Subcutaneous abdominal adipose tissue (tissue), 5 donors: ENCODE results near the gene RXRA.

Experiments
- H3K27ac ChIP-seq: one replicate; pipeline ENCODE4 v1.7.0; 2013; ENCODE audit warnings: low read depth, mild to moderate bottlenecking, inconsistent platforms, low read length, moderate library complexity
- H3K27me3 ChIP-seq, 5 donors: one replicate each; pipeline ENCODE4 v1.7.0; 2013; ENCODE audit warnings: low read length in 5 of 5, inconsistent platforms in 1 of 5; ENCODE audit not compliant: control insufficient read depth in 5 of 5, insufficient read depth in 4 of 5
- H3K36me3 ChIP-seq, 5 donors: one replicate each; pipeline ENCODE4 v1.7.0; 2013; ENCODE audit warnings: low read length in 5 of 5; ENCODE audit not compliant: control insufficient read depth in 5 of 5, insufficient read depth in 5 of 5
- H3K4me1 ChIP-seq, 5 donors: one replicate each; pipeline ENCODE4 v1.7.0; 2013; ENCODE audit warnings: low read length in 5 of 5, mild to moderate bottlenecking in 3 of 5, moderate library complexity in 1 of 5; ENCODE audit not compliant: control insufficient read depth in 5 of 5, insufficient read depth in 5 of 5
- H3K4me3 ChIP-seq, 5 donors: one replicate each; pipeline ENCODE4 v1.7.0; 2013; ENCODE audit warnings: low read length in 5 of 5, low read depth in 1 of 5
- H3K9ac ChIP-seq, 5 donors: one replicate each; pipeline ENCODE4 v1.7.0; 2013; ENCODE audit warnings: low read length in 5 of 5, mild to moderate bottlenecking in 4 of 5, moderate library complexity in 3 of 5
- H3K9me3 ChIP-seq, 5 donors: one replicate each; pipeline ENCODE4 v1.7.0; 2013; ENCODE audit warnings: low read length in 5 of 5; ENCODE audit not compliant: control insufficient read depth in 5 of 5
- donor health status: healthy.
- donor health status: healthy.
- donor health status: healthy.
- donor health status: healthy.
- donor health status: healthy.

RXRA gene

DNA sequence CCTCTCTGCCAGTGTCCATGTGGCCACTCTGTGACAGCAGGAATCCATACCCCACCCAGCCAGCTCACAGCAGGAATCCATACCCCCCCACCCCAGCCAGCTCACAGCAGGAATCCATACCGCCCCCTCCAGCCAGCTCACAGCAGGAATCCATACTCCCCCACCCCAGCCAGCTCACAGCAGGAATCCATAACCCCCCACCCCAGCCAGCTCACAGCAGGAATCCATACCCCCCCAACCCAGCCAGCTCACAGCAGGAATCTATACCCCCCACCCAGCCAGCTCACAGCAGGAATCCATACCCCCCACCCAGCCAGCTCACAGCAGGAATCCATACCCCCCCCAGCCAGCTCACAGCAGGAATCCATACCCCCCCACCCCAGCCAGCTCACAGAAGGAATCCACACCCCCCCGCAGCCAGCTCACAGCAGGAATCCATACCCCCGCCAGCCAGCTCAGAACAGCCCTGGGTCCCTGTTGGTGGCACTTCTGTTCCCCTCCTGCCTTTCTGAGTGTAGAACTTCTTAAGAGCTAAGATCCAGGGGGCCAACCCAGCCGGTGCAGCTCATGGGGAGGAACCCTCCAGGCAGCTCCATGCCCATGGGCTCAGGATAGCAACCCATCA, 8.4 kb upstream of the RXRA start:
- Histone ChIP-seq H3K36me3 (no peaks in the 10 kb centered on the region), H3K9ac (no peak overlapping the region), H3K9me3 (peaks cover 0 to 5% (median 3%) of the 10 kb centered on the region in 5 donors), H3K27me3 (no peaks in the 10 kb centered on the region), H3K4me3 (no peak overlapping the region), H3K27ac (no peak overlapping the region), H3K4me1 (peaks cover 0 to 17% (median 10%) of the 10 kb centered on the region in 5 donors)

DNA sequence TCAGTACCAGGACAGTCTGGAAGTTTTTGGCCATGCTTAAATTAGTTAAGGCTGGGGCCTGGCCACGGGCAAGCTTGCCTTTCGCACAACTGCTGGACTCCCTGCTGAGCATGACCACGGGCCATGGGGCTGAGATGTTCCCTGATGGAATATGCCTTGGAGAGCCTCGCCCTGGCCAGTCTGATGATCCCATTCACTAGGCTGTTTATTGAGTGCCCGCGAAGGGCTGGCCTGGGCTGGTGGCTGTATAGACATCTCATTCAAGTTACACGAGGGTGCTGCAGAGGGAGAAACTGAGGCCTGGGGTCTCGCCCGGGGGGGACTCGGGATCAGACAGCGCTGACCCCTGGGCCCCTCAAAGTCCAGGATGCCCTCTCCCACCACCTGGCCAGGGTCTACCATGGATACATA, 7.8 kb upstream of the RXRA start:
- Histone ChIP-seq H3K9ac (no peak overlapping the region), H3K27ac (no peak overlapping the region), H3K4me3 (no peak overlapping the region), H3K36me3 (no peaks in the 10 kb centered on the region), H3K27me3 (no peaks in the 10 kb centered on the region), H3K9me3 (peaks cover 0 to 2% (median under 1%) of the 10 kb centered on the region in 5 donors), H3K4me1 (peaks cover 0 to 23% (median 15%) of the 10 kb centered on the region in 5 donors)

GRCh38 chr9:134318941-134319305, 7.3 kb upstream of the RXRA start:
- Histone ChIP-seq H3K4me1 (peaks cover 1 to 27% (median 19%) of the 10 kb centered on the region in 5 donors), H3K27me3 (no peaks in the 10 kb centered on the region), H3K9me3 (no peaks in the 10 kb centered on the region), H3K4me3 (no peak overlapping the region), H3K27ac (no peak overlapping the region), H3K36me3 (no peaks in the 10 kb centered on the region), H3K9ac (no peak overlapping the region)

DNA sequence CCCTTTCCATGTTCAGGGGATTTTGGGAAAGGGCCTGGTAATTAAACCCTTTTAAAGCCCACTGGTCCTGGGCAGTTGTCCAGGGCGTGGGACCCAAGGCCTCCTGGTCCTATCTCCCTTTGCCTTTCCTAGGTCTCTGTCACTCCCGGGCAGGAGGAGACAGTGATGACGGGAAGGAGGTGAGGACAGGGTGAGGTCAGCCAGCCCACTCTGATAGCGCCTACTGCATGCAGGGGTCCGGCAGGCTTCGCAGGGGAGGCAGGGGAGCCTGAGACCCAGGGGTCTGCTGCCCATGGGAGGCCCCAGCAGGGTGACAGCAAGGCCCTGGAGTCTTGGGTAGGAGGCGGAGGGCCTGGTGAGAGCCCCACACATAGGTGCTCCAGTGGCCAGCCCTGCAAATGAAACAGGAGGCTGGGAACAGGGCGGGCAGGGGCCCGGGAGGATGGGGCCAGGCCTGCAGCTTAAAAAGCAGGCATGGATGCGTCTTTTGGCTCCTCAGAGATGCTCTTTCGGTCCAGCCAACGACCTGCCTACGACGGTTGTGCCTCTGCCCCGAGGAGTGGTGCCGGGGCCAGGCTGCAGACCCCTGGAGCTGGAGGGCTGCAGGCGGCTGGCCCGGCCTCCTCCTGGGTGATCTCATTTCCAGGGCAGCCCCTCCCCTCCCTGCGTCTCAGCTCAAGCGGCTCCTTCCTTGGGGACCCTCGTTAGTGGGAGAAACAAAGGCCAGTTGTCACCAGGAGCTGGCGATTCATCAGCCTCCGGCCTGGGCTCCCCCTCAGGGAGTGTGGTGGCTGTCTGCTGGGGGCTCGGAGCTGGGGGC, 6.7 kb upstream of the RXRA start:
- H3K4me1 ChIP-seq = peaks cover 4 to 33% (median 25%) of the 10 kb centered on the region in 5 donors
- H3K9ac ChIP-seq = no peak overlapping the region
- H3K4me3 ChIP-seq = no peak overlapping the region
- H3K27me3 ChIP-seq = no peaks in the 10 kb centered on the region
- H3K36me3 ChIP-seq = no peaks in the 10 kb centered on the region
- no peak overlapping the region for H3K27ac ChIP-seq
- no peaks in the 10 kb centered on the region for H3K9me3 ChIP-seq

GRCh38 chr9:134320126-134320867, 6.0 kb upstream of the RXRA start:
- H3K27me3 ChIP-seq = no peaks in the 10 kb centered on the region
- no peaks in the 10 kb centered on the region for H3K36me3 ChIP-seq
- peaks cover 4 to 40% (median 33%) of the 10 kb centered on the region in 5 donors for H3K4me1 ChIP-seq
- no peak overlapping the region for H3K4me3 ChIP-seq
- H3K27ac ChIP-seq = no peak overlapping the region
- H3K9ac ChIP-seq = no peak overlapping the region
- no peaks in the 10 kb centered on the region for H3K9me3 ChIP-seq

- Histone ChIP-seq H3K27me3 (no peaks in the 10 kb centered on the region), H3K4me3 (no peak overlapping the region), H3K27ac (no peak overlapping the region), H3K4me1 (peaks cover 4 to 45% (median 36%) of the 10 kb centered on the region in 5 donors), H3K9ac (no peak overlapping the region), H3K36me3 (no peaks in the 10 kb centered on the region), H3K9me3 (no peaks in the 10 kb centered on the region)
Observed at GRCh38 chr9:134320868-134321471, 5.3 kb upstream of the RXRA start.

DNA sequence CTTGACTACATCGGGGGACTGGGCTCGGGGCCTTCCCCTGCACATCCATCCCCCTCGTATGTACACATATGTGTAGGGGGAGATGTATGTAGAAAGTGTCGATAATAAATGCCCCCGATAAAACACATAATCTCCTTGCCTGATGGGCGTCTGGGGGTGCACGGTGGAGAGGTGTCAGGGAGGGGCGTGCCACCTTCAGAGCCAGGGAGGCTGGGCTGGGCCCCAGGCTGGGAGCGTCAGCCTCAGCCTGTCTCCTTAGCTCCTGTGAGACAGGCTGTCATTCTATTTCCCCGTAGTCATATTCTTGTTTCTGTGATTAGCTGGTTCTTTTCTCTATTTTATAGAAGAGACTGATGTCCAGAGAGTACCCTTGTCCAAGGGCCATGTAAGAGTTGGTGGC, 4.7 kb upstream of the RXRA start:
- no peak overlapping the region for H3K9ac ChIP-seq
- H3K4me1 ChIP-seq = peaks cover 4 to 41% (median 33%) of the 10 kb centered on the region in 5 donors

GRCh38 chr9:134321946-134322741, 4.1 kb upstream of the RXRA start:
- H3K4me1 ChIP-seq = peaks cover 4 to 39% (median 30%) of the 10 kb centered on the region in 5 donors
- no peak overlapping the region for H3K4me3 ChIP-seq
- no peaks in the 10 kb centered on the region for H3K27me3 ChIP-seq
- no peak overlapping the region for H3K9ac ChIP-seq
- no peaks in the 10 kb centered on the region for H3K9me3 ChIP-seq
- H3K27ac ChIP-seq = no peak overlapping the region
- no peaks in the 10 kb centered on the region for H3K36me3 ChIP-seq

More for the DNA sequence above, 4.7 kb upstream of the RXRA start:
- H3K27me3 ChIP-seq = no peaks in the 10 kb centered on the region
- H3K4me3 ChIP-seq = no peak overlapping the region
- no peaks in the 10 kb centered on the region for H3K9me3 ChIP-seq
- H3K36me3 ChIP-seq = no peaks in the 10 kb centered on the region
- H3K27ac ChIP-seq = no peak overlapping the region

DNA sequence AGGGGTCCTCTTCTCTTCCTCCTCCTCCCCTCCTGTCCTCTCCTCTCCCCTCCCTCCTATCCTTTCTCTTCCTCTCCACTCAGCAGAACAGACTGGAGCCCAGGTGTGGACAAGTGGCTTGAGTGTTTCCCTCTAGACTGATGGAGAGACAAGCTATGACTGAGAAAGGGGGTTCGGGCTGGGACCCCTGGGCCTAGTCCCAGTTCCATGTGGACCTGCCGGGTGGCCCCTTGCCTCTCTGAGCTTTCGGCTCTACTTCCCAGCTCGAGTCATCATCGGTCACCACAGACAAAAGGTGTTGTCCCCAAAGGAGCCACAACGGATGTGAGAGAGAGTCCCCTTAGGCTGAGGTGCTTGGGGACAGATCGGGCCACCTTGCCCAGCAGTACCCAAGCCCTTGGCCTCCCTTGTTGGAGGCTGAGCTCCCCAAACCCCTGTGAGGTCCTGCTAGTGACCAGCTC, 3.4 kb upstream of the RXRA start:
- Histone ChIP-seq H3K27ac (peak overlapping the region; percentile 88), H3K4me1 (peaks cover 4 to 46% (median 37%) of the 10 kb centered on the region in 5 donors), H3K9me3 (no peaks in the 10 kb centered on the region), H3K9ac (peak overlapping the region in 1 of 5 donors; percentile 41), H3K27me3 (no peaks in the 10 kb centered on the region), H3K4me3 (no peak overlapping the region), H3K36me3 (no peaks in the 10 kb centered on the region)
